ENCODE data around the gene DEK. TPM values are rescaled to one million over a fixed set of nuclear protein-coding genes. Genes with fewer than 3 reads are reported as not detected.
"Not testable (repeated sequence)": the region's sequence is repeated elsewhere in the genome, so short reads cannot be mapped to it uniquely, and the experiment has no call there.

Gene DEK
- polyA plus RNA-seq, 1 donor = 107 TPM

- DNase-seq = no peak
Measured at GRCh38 chr6:18237167-18237566, 27.2 kb downstream of the DEK start.

- DNase-seq = no peak
Measured at GRCh38 chr6:18235524-18235923, 28.8 kb downstream of the DEK start.

GRCh38 chr6:18234564-18234963 is 29.8 kb downstream of the DEK start:
- no peak for DNase-seq

GRCh38 chr6:18233770-18234169 is 30.6 kb downstream of the DEK start:
- not testable (repeated sequence) for DNase-seq

GRCh38 chr6:18231856-18232255 is 32.5 kb downstream of the DEK start:
- not testable (repeated sequence) for DNase-seq

- DNase-seq = not testable (repeated sequence)
Measured at GRCh38 chr6:18228590-18228989, 35.7 kb downstream of the DEK start.

GRCh38 chr6:18227166-18227565 is 37.2 kb downstream of the DEK start:
- DNase-seq = not testable (repeated sequence)

GRCh38 chr6:18226451-18227105 is 37.8 kb downstream of the DEK start:
- not testable (repeated sequence) for DNase-seq

GRCh38 chr6:18221288-18221615 is 43.1 kb downstream of the DEK start:
- no peak for DNase-seq

- DNase-seq = no peak
Measured at GRCh38 chr6:18219591-18219990, 44.7 kb downstream of the DEK start.

- no peak for DNase-seq
Measured at GRCh38 chr6:18218233-18218632, 46.1 kb downstream of the DEK start.

- no peak for DNase-seq
Measured at GRCh38 chr6:18216411-18216810, 47.9 kb downstream of the DEK start.

- DNase-seq = no peak
Measured at GRCh38 chr6:18215436-18215835, 48.9 kb downstream of the DEK start.

- DNase-seq = no peak
Measured at GRCh38 chr6:18214003-18214402, 50.3 kb downstream of the DEK start.

GRCh38 chr6:18213439-18213838 is 50.9 kb downstream of the DEK start:
- DNase-seq = no peak

GRCh38 chr6:18212231-18212630 is 52.1 kb downstream of the DEK start:
- DNase-seq = no peak

GRCh38 chr6:18211338-18211737 is 53.0 kb downstream of the DEK start:
- no peak for DNase-seq

- no peak for DNase-seq
Measured at GRCh38 chr6:18210707-18211106, 53.6 kb downstream of the DEK start.

GRCh38 chr6:18209539-18210197 is 54.7 kb downstream of the DEK start:
- no peak for DNase-seq

GRCh38 chr6:18208778-18209177 is 55.6 kb downstream of the DEK start:
- not testable (repeated sequence) for DNase-seq

- no peak for DNase-seq
Measured at GRCh38 chr6:18207949-18208348, 56.4 kb downstream of the DEK start.

- DNase-seq = no peak
Measured at GRCh38 chr6:18207438-18207837, 56.9 kb downstream of the DEK start.

- DNase-seq = no peak
Measured at GRCh38 chr6:18206591-18206990, 57.7 kb downstream of the DEK start.

- no peak for DNase-seq
Measured at GRCh38 chr6:18204691-18205090, 59.6 kb downstream of the DEK start.

- DNase-seq = no peak
Measured at GRCh38 chr6:18203786-18204185, 60.5 kb downstream of the DEK start.

All from hindlimb muscle (tissue), 1 donor.